ENCODE results near the gene LRRD1.

DNA sequence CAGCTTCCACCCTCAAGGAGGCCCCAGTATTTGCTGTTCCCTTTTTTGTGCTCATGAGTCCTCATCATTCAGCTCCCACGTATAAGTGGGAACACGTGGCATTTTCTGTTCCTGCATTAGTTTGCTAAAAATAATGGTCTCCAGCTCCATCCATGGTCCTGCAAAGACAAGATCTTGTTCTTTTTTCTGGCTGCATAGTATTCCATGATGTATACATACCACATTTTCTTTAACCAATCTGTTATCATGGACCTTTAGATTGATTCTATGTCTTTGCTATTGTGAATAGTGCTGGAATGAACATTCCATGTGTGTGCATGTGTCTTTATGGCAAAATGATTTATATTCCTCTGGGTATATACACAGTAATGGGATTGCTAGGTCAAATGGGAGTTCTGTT, 49.8 kb upstream of the LRRD1 start:
- TF ChIP-seq, protein P1, sequence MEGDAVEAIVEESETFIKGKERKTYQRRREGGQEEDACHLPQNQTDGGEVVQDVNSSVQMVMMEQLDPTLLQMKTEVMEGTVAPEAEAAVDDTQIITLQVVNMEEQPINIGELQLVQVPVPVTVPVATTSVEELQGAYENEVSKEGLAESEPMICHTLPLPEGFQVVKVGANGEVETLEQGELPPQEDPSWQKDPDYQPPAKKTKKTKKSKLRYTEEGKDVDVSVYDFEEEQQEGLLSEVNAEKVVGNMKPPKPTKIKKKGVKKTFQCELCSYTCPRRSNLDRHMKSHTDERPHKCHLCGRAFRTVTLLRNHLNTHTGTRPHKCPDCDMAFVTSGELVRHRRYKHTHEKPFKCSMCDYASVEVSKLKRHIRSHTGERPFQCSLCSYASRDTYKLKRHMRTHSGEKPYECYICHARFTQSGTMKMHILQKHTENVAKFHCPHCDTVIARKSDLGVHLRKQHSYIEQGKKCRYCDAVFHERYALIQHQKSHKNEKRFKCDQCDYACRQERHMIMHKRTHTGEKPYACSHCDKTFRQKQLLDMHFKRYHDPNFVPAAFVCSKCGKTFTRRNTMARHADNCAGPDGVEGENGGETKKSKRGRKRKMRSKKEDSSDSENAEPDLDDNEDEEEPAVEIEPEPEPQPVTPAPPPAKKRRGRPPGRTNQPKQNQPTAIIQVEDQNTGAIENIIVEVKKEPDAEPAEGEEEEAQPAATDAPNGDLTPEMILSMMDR (tag by site-specific recombination; IDR thresholded peaks at IDR 0.05) = no peak
- TF ChIP-seq ZBTB7A (tag by site-specific recombination; IDR thresholded peaks at IDR 0.05; ENCODE audit: low read depth) (no peak), ZBTB8A (tag by site-specific recombination; IDR thresholded peaks at IDR 0.05) (no peak), ZNF140 (tag by site-specific recombination; IDR thresholded peaks at IDR 0.05) (no peak)
